DMS 273 (cell line): ENCODE measurements around the gene KRTAP9-3.
"Not testable (repeated sequence)": the region's sequence is repeated elsewhere in the genome, so short reads cannot be mapped to it uniquely, and the experiment has no call there.

Source experiments
- DNase-seq: peaks from one replicate; lab custom pipeline; 2025; ENCODE audit not compliant: unreplicated experiment; lab: John Stamatoyannopoulos, UW

The KRTAP9-3 gene

GRCh38 chr17:41249637-41250240, 17.5 kb downstream of the KRTAP9-3 start, which contains the start of gene KRTAP9-4:
TSS of gene KRTAP9-4 (plus strand) at chr17:41249687. CDS start at chr17:41249721, 34 bp downstream.
- not testable (repeated sequence) for DNase-seq

DNA sequence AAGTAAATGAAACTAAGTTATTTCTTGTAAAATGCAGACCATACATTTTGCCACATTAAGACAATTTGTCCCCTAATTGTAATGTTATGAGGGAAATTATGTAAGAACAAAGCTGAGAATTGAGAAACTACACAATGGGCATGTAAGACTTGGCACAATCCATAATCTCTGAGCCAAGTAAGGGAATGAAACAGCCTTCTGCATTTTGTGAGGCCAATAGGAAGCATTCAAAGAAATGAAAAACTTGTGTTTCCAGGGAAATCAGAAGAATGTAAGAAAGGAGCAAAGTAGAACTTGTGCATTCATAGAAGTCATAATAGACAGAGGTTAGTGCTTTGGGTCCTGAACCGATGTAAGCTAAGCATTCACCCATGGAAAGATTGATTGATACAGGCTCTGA, 19.0 kb downstream of the KRTAP9-3 start:
- no peak for DNase-seq

DNA sequence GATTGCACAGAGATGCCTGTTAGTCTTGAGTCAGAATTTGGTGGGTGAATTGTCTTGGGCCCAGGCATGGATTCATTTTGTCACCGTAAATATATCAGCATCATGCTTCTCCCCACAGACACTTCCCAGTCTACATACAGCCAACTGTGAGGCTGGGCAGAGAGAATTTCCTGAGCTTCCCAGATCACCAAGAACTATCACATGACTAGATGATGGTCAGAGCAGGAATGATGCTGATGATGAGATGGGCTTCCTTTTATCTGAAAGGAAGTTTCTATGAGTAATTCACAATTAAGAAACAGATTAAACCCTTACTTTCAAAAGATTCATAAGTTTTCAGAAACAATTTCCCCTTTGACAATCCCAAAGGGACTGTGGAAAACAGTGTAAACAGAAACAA, 22.6 kb downstream of the KRTAP9-3 start:
- DNase-seq = no peak

DNA sequence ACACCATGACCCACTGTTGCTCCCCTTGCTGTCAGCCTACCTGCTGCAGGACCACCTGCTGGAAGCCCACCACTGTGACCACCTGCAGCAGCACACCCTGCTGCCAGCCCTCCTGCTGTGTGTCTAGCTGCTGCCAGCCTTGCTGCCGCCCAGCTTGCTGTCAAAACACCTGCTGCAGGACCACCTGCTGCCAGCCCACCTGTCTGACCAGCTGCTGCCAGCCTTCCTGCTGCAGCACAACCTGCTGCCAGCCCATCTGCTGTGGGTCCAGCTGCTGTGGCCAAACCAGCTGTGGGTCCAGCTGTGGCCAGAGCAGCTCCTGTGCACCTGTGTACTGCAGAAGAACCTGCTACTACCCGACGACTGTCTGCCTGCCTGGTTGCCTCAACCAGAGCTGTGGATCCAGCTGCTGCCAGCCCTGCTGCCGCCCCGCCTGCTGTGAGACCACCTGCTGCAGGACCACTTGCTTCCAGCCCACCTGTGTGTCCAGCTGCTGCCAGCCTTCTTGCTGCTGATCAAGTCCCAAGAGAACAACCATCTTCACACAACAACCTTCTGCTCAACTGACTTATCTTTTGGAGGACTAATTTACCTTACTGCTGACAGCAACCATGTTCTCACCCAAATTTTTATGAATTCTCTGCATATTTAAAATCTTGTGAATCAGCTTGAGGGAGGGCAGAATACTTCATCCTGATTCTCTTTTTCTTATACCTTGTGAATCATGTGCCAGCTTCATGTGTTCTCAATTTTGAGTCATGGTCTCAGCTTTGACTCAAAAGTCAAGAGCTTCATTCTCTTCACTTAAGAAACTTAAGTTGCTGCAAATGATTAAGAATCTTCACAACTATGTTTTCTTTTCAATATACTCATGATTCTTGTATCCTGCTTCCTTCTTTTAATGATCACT, 23.4 kb downstream of the KRTAP9-3 start, which contains the start of gene KRTAP9-9:
KRTAP9-9 (plus strand) TSS at position 4 of the 910 bp plus-strand sequence.
- DNase-seq = not testable (repeated sequence)

DNA sequence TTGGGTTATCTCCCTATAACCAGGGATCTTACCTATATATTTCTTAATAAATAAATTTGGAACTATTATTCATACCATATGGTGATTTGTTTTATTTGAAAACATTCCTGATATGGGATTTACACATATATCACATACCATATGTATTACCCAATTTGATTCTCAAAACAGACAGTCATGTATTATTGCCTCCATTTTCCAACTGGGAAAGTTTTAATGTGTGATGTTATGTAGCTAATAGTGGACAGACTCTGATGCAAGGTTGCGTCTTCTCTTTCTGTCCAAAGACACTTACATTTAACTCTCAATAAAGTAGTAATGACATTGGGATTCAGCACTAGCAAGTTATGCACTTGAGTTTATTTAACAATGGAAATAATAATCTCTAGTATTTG, 24.0 kb downstream of the KRTAP9-3 start:
- no peak for DNase-seq

DNA sequence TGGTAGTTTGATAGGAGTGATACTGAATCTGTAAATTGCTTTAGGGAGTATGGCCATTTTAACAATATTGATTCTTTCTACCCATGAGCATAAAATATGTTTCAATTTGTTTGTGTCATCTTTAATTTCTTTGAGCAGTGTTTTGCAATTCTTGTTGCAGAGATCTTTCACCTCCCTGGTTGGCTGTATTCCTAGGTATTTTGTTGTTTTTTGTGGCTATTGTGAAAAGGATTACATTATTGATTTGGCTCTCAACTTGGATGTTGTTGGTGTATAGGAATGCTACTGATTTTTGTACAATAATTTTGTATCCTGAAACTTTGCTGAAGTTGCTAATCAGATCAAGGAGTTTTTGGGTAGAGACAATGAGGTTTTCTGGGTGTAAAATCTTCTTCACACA, 26.2 kb downstream of the KRTAP9-3 start:
- DNase-seq = no peak

DNA sequence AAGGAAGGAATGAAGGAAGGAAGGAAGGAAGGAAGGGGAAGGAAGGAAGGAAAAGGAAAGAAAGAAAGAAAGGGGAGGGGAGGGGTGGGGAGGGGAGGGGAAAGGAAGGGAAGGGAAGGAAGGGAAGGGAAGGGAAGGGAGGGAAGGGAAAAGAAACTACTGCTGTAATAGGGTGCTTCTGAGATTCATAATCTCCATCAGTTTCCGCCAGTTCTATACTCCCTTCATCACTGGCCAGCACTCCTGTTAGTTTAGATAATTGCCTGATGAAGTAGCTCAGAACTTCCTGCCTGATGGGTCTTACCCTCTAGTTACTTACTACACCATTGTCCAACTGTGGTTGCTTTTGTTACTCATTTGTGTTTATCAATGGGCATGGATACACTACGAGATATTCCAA, 31.0 kb downstream of the KRTAP9-3 start:
- no peak for DNase-seq

DNA sequence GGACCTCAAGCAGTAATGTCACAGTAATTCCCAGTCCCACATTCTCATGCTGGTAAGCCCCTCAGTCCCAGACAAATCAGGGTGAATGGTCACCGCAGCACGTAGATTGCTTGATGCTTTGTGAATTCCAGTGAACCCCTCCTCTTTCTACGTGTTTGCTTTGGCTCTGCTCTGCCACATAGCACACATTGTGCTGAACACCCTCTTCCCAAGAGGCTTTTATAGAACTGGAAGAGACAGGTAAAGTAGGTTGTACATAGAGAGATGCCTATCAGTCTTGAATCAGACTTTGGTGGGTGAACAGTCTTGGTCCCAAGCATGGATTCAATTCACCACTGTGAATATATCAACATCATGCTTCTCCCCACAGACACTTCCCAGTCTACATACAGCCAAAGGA, 32.4 kb downstream of the KRTAP9-3 start:
- no peak for DNase-seq

DNA sequence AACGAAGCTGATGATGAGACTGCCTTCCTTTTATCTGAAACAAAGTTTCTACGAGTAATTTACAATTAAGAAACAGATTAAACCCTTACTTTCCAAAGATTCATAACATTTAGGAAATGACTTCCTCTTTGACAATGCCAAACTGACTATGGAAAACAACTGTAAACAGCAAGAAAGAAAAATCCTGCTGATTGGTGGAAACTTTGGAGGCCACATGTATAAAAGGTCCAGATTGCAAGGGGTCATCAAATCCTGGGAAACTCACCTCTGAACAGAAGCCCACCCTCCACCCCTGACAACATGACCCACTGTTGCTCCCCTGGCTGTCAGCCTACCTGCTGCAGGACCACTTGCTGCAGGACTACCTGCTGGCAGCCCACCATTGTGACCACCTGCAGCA, 32.8 kb downstream of the KRTAP9-3 start, which contains the start of gene KRTAP9-6:
KRTAP9-6 (plus strand) TSS at position 301 of the 400 bp plus-strand sequence; CDS start at position 301, 0 bp downstream.
- DNase-seq = no peak

DNA sequence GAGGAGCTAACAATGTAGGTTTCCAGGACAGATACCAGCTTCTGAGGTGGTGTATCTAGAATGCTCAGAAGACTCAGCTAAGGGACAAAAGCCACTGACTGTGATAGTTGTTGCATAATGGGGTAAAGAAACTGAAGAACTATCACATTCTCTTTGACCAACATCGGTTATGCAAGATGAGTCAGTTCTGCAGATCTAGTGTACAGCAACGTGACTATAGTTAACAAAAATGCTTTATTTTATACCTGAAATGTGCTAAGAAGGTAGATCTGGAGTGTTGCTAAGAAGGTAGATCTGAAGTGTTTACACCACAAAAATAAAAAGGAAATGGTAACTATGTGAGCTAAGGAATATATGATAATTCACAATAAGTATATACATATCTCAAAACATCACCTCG, 35.5 kb downstream of the KRTAP9-3 start:
- no peak for DNase-seq

DNA sequence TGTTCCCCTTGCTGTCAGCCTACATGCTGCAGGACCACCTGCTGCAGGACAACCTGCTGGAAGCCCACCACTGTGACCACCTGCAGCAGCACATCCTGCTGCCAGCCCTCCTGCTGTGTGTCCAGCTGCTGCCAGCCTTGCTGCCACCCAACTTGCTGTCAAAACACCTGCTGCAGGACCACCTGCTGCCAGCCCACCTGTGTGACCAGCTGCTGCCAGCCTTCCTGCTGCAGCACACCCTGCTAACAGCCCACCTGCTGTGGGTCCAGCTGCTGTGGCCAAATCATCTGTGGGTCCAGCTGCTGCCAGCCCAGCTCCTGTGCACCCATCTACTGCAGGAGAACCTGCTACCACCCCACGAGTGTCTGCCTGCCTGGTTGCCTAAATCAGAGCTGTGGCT, 39.1 kb downstream of the KRTAP9-3 start:
- DNase-seq = not testable (repeated sequence)

- DNase-seq = no peak
Observed at GRCh38 chr17:41271858-41272257, 39.6 kb downstream of the KRTAP9-3 start.

- not testable (repeated sequence) for DNase-seq
Observed at GRCh38 chr17:41275648-41276190, 43.5 kb downstream of the KRTAP9-3 start, which contains the start of gene KRTAP9-7. TSS of gene KRTAP9-7 (plus strand) at chr17:41275698. CDS start at chr17:41275698, 0 bp downstream.

GRCh38 chr17:41278176-41278955, 46.1 kb downstream of the KRTAP9-3 start:
- no peak for DNase-seq
